Vagina (tissue), 2 donors: ENCODE results near the gene MX2.

Experiments used
- POLR2A ChIP-seq, 2 donors: fragments of 450-650 bp; IDR thresholded peaks; one replicate each; pipeline ENCODE4 v1.6.1; 2017; ENCODE audit warnings: antibody characterized with exemption in 2 of 2, mild to moderate bottlenecking in 2 of 2, moderate library complexity in 2 of 2
- TF ChIP-seq, protein P1 (sequence below), 3 experiments: fragments of 450-650 bp in 2 of 3; fragments of 200-600 bp in 1 of 3; sonication (generic) in 1 of 3; IDR thresholded peaks; one replicate each; pipeline ENCODE4 v1.5.1; 2017 to 2019; ENCODE audit warnings: antibody characterized with exemption in 3 of 3, mild to moderate bottlenecking in 2 of 3, moderate library complexity in 2 of 3

DNA sequence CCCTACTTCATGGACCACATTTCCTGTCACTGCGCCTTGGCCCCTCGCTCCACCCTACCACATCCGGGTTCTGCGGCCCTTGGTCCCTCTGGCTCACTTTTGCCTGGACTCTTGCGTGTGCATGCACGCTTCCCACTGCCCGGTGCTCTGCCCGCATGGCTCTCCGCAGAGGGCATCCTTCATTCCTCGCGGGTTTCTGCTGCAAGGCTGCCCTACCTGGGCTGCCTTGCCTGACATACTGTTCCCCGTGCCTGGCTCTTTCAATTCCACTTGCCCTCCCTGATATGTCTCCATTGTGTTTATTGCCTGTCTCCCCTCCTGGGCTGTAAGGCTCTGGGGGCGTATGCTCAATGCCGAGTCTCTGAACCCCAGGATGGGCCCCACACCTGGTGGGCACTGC, 26.4 kb downstream of the MX2 start:
- TF ChIP-seq, protein P1, sequence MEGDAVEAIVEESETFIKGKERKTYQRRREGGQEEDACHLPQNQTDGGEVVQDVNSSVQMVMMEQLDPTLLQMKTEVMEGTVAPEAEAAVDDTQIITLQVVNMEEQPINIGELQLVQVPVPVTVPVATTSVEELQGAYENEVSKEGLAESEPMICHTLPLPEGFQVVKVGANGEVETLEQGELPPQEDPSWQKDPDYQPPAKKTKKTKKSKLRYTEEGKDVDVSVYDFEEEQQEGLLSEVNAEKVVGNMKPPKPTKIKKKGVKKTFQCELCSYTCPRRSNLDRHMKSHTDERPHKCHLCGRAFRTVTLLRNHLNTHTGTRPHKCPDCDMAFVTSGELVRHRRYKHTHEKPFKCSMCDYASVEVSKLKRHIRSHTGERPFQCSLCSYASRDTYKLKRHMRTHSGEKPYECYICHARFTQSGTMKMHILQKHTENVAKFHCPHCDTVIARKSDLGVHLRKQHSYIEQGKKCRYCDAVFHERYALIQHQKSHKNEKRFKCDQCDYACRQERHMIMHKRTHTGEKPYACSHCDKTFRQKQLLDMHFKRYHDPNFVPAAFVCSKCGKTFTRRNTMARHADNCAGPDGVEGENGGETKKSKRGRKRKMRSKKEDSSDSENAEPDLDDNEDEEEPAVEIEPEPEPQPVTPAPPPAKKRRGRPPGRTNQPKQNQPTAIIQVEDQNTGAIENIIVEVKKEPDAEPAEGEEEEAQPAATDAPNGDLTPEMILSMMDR (IDR thresholded peaks at IDR 0.05), result no peak
- no peak for TF ChIP-seq POLR2A (IDR thresholded peaks at IDR 0.05)
